ENCODE measurements around the gene INSYN1.
"Not testable (repeated sequence)": the region's sequence is repeated elsewhere in the genome, so short reads cannot be mapped to it uniquely, and the experiment has no call there.

The INSYN1 gene

DNA sequence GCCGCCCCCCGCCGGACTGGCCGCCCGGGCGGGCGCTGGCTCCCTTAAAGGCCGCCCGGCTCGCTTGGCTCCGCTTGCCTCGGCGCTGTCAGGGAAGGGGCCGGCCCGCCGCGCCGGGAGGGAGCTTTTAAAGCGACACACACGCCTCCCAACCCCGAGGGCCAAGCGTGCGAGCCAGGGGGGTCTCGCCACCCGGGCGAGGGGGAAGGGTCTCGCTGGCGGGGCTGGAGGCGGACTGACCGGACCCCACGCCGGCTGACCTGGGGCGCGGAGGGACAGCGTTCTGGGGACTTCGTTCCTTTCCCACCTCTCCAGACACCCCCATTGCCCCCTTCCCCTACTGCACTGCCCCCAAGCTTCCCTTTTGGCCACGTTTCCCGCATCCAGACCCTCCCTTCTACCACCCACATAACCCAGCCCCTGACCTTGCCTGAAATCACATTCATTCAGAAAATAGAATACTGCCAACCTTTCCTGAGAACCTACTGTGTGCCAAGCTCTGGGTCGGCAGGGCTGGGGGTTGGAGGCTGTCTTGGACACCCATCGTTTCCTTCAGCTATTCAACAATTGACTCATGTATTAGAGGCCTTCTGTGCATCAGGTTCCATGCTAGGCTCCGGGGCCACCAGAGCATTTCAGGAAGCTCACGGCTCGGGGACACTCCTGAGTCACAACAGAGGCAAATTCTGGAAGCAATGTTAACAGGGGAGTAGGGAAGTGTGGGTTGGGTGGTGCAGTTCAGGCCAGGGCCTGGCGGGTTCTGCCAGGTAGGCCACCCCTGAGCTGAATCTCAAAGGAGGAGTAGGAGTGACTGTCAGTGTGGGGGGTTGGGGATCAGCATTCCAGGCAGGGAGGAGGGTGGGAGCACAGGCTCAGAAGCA, at the start of gene INSYN1:
Gene INSYN1 (minus strand): TSS at position 102 of the 881 bp plus-strand sequence. CDS start 2,221 bp downstream, outside the sequence.
- DNase-seq = no peak

GRCh38 chr15:73802431-73803041, 49.4 kb upstream of the INSYN1 start:
- DNase-seq = no peak

DNA sequence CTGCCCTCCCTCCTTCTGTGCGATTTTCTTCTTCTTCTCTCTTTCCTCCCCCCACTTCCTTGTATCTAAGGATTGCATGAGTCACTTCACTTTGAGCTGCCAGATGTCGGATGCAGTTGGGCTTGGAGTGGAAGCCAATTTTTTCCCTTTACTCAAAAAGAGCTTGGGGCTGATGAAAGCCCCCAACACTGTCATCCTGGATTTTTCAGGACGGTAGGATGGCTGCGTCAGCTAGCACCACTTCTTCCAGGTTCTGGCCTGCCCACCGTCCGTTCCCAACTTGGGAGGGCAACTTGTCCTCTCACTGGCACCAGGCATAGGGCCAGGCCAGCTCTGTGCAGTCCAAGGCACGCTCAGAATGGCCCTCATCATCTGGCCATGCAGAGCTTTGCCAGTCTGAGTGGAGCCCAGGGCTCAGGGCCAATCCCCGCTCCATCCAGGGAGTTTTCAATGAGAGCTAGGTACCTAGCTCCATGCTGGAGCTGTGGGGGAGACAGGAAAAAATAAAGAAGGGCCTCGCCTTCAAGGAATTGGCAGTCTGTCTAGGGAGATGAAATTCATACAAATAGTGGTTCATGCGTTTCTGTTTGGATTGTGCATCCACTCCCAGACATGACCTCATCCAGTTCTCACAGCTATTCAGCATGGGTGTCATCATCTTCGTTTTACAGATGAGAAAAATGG, 47.7 kb upstream of the INSYN1 start:
- DNase-seq = no peak

- DNase-seq = no peak
These were observed 46.3 kb upstream of the INSYN1 start for GRCh38 chr15:73799466-73799865.

- no peak for DNase-seq
These were observed 44.4 kb upstream of the INSYN1 start for GRCh38 chr15:73797366-73798158.

DNA sequence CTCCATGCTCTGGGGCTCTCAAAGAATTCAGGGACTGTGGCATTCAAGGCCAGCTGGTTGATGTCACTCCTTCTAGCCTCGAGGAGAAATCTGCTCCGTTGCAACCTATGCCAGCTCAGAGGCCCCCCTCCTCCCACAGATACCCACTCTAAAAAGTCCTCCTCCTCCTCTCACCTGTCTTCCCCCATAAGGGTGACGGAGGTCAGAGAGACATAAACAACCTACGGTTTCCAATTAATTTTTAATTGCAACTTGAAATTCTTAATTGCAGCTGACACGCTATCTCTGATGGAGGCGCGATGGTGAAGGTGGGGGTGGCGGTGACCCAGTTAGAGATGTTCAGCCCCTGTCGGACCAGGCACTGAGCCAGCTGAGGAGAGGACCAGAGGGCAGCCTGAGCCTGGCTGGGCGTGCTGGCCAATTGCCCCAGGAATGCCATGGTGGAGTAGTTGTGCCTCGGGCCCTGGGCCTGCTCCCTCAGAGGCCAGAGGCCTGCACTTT, 43.2 kb upstream of the INSYN1 start:
- no peak for DNase-seq

DNA sequence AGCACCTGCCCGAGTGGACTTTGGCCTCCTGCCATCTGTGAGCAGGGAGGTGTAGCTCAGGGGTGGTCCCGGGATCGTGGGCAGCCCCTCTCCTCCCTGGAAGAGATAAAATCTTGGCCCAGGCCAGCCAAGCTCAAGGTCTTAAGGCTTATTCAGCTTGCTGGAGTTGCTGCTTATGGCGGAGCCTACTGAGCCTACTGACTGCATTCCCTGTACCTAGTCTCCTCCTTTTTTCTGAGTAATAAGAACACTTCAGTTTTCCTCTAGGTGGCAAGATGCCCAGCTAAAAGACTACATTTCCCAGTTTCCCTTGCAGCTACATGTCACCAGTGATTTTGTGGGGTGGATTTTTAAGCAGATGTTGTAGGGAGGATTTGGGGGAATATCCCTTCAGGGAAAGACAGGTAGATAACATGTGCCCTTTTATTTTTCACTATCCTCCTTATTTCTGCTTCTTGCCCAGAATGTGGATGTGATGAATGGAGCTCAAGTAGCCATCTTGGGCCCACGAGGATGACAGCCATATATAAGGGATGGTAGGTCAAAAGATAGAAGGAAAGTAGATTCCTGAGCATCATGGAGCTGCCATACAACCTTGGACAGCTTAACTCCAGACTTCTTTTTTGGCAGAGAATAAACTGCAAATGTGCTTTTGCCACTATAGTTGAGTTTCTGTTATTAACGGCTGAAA, 41.4 kb upstream of the INSYN1 start:
- DNase-seq = no peak

GRCh38 chr15:73792899-73793541, 39.9 kb upstream of the INSYN1 start:
- DNase-seq = not testable (repeated sequence)

DNA sequence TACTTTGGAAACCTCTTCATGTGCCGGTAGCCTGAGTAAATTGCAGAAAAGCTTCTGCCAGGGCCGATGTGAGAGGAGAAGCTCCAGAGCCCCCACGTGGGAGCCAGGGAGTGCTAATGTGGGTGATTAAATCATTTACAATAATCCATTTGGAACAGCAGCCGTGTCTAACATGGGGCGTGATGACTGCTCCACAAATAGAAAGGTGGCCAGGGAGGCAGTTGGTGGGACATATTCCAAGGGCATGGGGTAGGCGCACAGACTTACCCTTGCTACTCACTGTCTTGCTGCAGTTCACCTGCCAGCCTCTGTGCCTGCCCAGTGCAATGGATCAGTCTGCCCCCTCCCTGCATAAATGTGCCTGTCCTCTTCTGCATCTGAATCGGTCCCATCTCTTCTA, 39.3 kb upstream of the INSYN1 start:
- no peak for DNase-seq

GRCh38 chr15:73789521-73790240, 36.5 kb upstream of the INSYN1 start:
- no peak for DNase-seq

DNA sequence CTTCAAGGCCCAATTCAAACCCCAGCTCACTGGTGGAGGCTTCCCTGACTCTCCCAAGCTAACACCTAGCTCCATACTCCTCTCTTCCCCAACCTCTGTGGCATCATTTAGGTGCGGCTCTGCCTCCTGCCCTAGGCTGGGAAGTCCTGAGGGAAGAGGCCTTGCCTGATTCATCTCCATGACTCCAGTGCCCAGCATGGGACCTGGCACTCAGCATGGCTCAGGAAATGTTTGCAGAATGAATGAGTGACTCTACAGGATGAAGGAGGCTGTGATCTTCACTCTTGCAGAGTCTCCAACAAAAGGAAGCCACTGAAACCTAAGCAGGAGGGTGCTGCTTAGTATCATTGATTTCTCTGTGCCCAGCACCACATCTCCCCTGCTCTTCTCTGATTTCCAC, 34.5 kb upstream of the INSYN1 start:
- no peak for DNase-seq

DNA sequence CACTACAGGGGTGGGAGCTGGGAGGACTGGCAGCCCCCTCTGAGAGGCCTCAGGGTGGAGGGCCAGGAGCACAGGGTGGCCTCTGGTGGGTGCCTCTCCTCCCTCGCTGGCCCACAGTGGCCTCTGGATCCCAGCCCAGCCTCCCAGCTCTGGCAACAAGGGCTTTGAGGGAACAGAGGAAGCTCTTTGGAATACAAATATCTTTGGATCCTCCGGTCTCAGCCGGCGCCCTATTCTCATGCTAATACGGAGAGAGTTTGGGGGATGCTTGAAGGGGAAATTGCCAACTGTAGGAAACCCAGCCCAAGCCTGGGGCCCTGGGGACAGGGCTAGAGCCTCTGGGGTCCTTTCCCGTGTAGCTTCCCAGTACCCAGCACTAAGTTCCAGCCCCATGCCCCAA, 33.4 kb upstream of the INSYN1 start:
- no peak for DNase-seq

GRCh38 chr15:73785256-73786014, 32.3 kb upstream of the INSYN1 start:
- not testable (repeated sequence) for DNase-seq

GRCh38 chr15:73784291-73784690, 31.1 kb upstream of the INSYN1 start:
- no peak for DNase-seq

DNA sequence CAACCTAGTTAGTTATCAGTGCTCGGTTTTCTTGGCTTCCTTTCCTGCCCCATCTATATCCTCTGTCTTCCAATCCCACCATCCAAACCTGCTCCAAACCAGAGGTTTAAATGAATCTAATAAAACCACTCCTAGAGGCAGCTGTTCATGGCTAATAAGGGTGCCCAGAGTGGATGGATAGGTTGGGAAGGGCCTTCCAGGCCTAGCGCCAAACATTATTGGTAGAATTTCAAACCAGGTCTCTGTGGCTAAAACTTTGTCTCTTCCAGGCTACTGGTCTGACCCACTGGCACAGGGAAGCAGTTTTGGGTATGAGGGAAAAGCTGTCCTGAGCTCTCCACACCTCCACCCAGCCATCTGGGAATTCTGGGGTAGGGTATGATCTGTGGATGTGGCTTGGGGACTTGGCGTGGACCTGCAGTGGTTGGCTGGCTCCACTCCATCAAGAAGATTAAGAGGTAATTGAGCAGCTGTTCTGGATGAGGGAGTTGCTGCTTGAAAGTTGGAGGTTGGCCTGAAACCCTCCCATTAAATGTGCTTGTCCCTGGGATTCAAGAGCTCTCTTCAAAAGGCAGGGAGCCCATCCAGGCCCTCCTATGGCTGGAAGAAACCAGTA, 29.3 kb upstream of the INSYN1 start:
- DNase-seq = no peak

GRCh38 chr15:73781038-73781925, 28.1 kb upstream of the INSYN1 start:
- DNase-seq = no peak

DNA sequence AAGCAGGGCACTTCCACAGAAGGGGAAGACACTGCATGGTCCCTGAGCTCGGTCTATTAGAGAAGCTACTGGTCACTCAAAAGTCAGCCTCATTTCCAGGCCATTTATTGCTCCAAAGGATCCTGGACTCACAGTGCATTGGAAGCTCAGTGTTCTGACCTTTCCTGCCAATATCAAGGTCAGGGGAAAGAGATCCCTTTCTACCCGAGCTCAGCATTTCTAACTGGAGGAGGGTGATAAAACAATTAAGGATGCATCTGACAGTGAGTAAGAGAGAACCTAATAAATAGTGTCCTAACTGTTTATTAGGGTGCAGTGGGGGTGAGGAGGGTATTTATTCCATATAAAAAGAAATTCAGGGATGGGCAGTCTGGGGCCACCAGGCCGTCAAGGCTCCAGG, 26.8 kb upstream of the INSYN1 start:
- no peak for DNase-seq

DNA sequence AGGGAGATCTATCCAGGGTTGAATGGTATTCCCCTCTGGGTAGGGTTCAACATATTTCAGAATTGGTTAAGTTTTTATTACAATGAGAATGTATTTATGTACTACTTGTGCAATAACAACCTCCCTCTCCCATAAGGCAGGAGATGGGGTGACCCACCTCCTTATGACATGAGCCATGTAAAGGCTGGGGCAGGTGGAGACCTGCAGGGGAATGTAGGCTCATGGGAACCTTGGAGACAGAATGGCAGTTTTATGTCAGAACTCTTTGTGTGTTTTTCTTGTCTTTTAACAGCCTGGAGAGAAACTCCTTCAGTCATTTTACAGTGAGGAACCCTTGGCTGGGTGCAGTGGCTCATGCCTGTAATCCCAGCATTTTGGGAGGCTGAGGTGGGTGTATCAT, 24.6 kb upstream of the INSYN1 start:
- no peak for DNase-seq

- no peak for DNase-seq
These were observed 20.3 kb upstream of the INSYN1 start for GRCh38 chr15:73773428-73773827.

Measured in NCI-H2171 (cell line).